ENCODE results near the gene OR52B6.
"Not testable (repeated sequence)": the region's sequence is repeated elsewhere in the genome, so short reads cannot be mapped to it uniquely, and the experiment has no call there.

The OR52B6 gene

GRCh38 chr11:5580577-5580976 is at the start of gene OR52B6:
OR52B6 (plus strand) TSS chr11:5580877; CDS start chr11:5580877, 0 bp downstream.
- no peak for DNase-seq

GRCh38 chr11:5531053-5531831 is 49.4 kb upstream of the OR52B6 start:
- no peak for DNase-seq

GRCh38 chr11:5534046-5534445 is 46.6 kb upstream of the OR52B6 start:
- DNase-seq, result no peak

GRCh38 chr11:5536482-5536881 is 44.2 kb upstream of the OR52B6 start:
- DNase-seq, result no peak

- no peak for DNase-seq
Observed at GRCh38 chr11:5541427-5541826, 39.2 kb upstream of the OR52B6 start.

GRCh38 chr11:5546457-5546856 is 34.2 kb upstream of the OR52B6 start:
- no peak for DNase-seq

- no peak for DNase-seq
Observed at GRCh38 chr11:5547982-5548381, 32.7 kb upstream of the OR52B6 start.

- DNase-seq, result no peak
Observed at GRCh38 chr11:5548440-5548839, 32.2 kb upstream of the OR52B6 start, which contains the start of gene OR52H1. OR52H1 (minus strand) TSS chr11:5548540; CDS start chr11:5545505, 3,035 bp downstream.

- DNase-seq, result no peak
Observed at GRCh38 chr11:5550440-5551095, 30.1 kb upstream of the OR52B6 start.

GRCh38 chr11:5553343-5553742 is 27.3 kb upstream of the OR52B6 start:
- DNase-seq, result no peak

- no peak for DNase-seq
Observed at GRCh38 chr11:5556596-5557188, 24.0 kb upstream of the OR52B6 start.

- no peak for DNase-seq
Observed at GRCh38 chr11:5557751-5558150, 22.9 kb upstream of the OR52B6 start.

GRCh38 chr11:5564259-5565019 is 16.2 kb upstream of the OR52B6 start:
- no peak for DNase-seq

- DNase-seq, result no peak
Observed at GRCh38 chr11:5574654-5575053, 6.0 kb upstream of the OR52B6 start.

GRCh38 chr11:5575152-5575551 is 5.5 kb upstream of the OR52B6 start:
- DNase-seq, result no peak

- no peak for DNase-seq
Observed at GRCh38 chr11:5577101-5577500, 3.6 kb upstream of the OR52B6 start.

- DNase-seq, result no peak
Observed at GRCh38 chr11:5581014-5581413, 337 bp downstream of the OR52B6 start.

GRCh38 chr11:5584458-5584857 is 3.8 kb downstream of the OR52B6 start:
- not testable (repeated sequence) for DNase-seq

- DNase-seq, result not testable (repeated sequence)
Observed at GRCh38 chr11:5589906-5590305, 9.2 kb downstream of the OR52B6 start.

- DNase-seq, result no peak
Observed at GRCh38 chr11:5591613-5592012, 10.9 kb downstream of the OR52B6 start.

GRCh38 chr11:5592615-5593014 is 11.9 kb downstream of the OR52B6 start:
- no peak for DNase-seq

GRCh38 chr11:5593146-5593545 is 12.5 kb downstream of the OR52B6 start:
- no peak for DNase-seq

- peak; percentile 32 for DNase-seq
Observed at GRCh38 chr11:5596607-5597201, 16.0 kb downstream of the OR52B6 start, which contains the start of gene TRIM6. TRIM6 (plus strand) TSS chr11:5596637; CDS start chr11:5596898, 261 bp downstream.

Data from stimulated activated CD8-positive, alpha-beta memory T cell treated with anti-CD3 and anti-CD28 coated beads, Interleukin-4, amount 100 ng/mL, for 48 hours (primary cell).